ENCODE data around the gene CNTNAP2.
"Not testable (repeated sequence)": the region's sequence is repeated elsewhere in the genome, so short reads cannot be mapped to it uniquely, and the experiment has no call there.

Gene CNTNAP2

GRCh38 chr7:148397056-148397455 lies 2280.5 kb downstream of the CNTNAP2 start:
- DNase-seq = no peak

GRCh38 chr7:148397551-148397950 lies 2280.9 kb downstream of the CNTNAP2 start:
- no peak for DNase-seq

GRCh38 chr7:148397985-148398384 lies 2281.4 kb downstream of the CNTNAP2 start:
- DNase-seq = no peak

- DNase-seq = no peak
These were observed 2282.3 kb downstream of the CNTNAP2 start for GRCh38 chr7:148398844-148399365.

GRCh38 chr7:148400101-148400500 lies 2283.5 kb downstream of the CNTNAP2 start:
- DNase-seq = no peak

- no peak for DNase-seq
These were observed 2285.6 kb downstream of the CNTNAP2 start for GRCh38 chr7:148402159-148402558.

- DNase-seq = no peak
These were observed 2286.9 kb downstream of the CNTNAP2 start for GRCh38 chr7:148403466-148403993.

- DNase-seq = no peak
These were observed 2291.7 kb downstream of the CNTNAP2 start for GRCh38 chr7:148408307-148408706.

- no peak for DNase-seq
These were observed 2294.3 kb downstream of the CNTNAP2 start for GRCh38 chr7:148410905-148411304.

- no peak for DNase-seq
These were observed 2296.1 kb downstream of the CNTNAP2 start for GRCh38 chr7:148412691-148413090.

GRCh38 chr7:148419856-148420832 lies 2303.5 kb downstream of the CNTNAP2 start:
- DNase-seq = no peak

- no peak for DNase-seq
These were observed 2305.4 kb downstream of the CNTNAP2 start for GRCh38 chr7:148422030-148422429.

GRCh38 chr7:148426393-148426792 lies 2309.8 kb downstream of the CNTNAP2 start:
- DNase-seq = not testable (repeated sequence)

GRCh38 chr7:148430690-148431089 lies 2314.1 kb downstream of the CNTNAP2 start:
- DNase-seq = not testable (repeated sequence)

GRCh38 chr7:148433521-148434180 lies 2317.1 kb downstream of the CNTNAP2 start:
- no peak for DNase-seq

GRCh38 chr7:148434181-148434757 lies 2317.7 kb downstream of the CNTNAP2 start:
- DNase-seq = no peak

GRCh38 chr7:148434887-148435286 lies 2318.3 kb downstream of the CNTNAP2 start:
- DNase-seq = no peak

GRCh38 chr7:148435715-148436114 lies 2319.1 kb downstream of the CNTNAP2 start:
- no peak for DNase-seq

GRCh38 chr7:148436135-148436534 lies 2319.5 kb downstream of the CNTNAP2 start:
- no peak for DNase-seq

- no peak for DNase-seq
These were observed 2320.0 kb downstream of the CNTNAP2 start for GRCh38 chr7:148436571-148436970.

- no peak for DNase-seq
These were observed 2320.4 kb downstream of the CNTNAP2 start for GRCh38 chr7:148437043-148437442.

- DNase-seq = no peak
These were observed 2325.6 kb downstream of the CNTNAP2 start for GRCh38 chr7:148442141-148442655.

GRCh38 chr7:148442933-148443332 lies 2326.3 kb downstream of the CNTNAP2 start:
- no peak for DNase-seq

All from inflammatory macrophage treated with lipopolysaccharide for 4 hours (primary cell).